GM21786 (cell line): ENCODE measurements around the gene ST6GAL2.

Source experiments
- ATAC-seq: cut with Tn5 transposase; IDR thresholded peaks from one replicate; pipeline ENCODE4 v1.9.1; 2021; ENCODE audit not compliant: unreplicated experiment

Gene ST6GAL2

GRCh38 chr2:106866641-106867040, 19.3 kb downstream of the ST6GAL2 start:
- no peak for ATAC-seq

GRCh38 chr2:106864051-106864450, 21.9 kb downstream of the ST6GAL2 start:
- ATAC-seq, result no peak

- no peak for ATAC-seq
Observed at GRCh38 chr2:106863387-106863786, 22.6 kb downstream of the ST6GAL2 start.

- no peak for ATAC-seq
Observed at GRCh38 chr2:106859498-106859897, 26.5 kb downstream of the ST6GAL2 start.

DNA sequence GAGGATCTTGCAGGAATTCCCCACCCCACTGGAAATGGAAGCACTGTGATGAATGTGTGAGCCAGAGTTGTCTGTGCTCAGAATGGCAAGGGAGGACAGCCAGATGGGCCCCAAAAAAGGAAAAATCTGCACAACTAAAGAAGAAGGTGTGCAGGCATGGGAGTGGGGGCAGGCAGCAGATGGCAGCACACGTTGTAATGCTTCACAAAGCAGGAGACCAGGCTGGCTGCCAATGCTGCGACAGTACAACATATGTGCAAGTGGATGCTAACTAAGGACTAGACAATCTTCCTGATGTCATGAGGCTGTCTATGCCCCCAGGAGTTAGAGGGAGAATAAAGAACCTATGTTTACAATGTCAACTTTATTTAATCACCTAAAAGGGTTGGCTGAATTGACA, 27.2 kb downstream of the ST6GAL2 start:
- ATAC-seq, result no peak

DNA sequence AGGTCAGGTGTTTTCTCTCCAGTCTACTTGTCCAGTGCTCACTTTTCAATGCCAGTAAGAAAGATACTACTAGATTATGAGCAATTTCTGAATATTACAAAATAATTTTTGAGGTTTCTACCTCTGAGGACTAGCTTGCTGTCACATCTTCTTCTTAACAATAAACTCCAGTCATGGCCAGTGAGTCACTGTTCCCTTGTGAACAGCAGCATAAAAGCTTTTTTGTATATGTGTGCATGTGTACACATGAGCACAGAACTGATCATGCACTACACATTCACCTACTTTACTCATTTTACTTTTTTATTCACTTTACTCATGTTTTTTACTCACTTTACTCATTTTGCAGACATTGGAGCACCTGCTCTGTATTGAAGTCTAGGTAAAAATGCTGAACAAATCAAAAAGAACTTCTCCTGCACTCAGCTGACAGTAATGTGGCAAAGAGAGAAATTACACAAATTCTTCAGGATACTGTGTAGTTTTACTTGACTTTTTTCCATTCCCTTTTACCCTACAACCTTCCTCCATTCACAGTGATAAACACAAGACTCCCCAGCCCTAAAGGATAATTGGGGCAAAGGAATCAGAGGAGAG, 28.0 kb downstream of the ST6GAL2 start:
- ATAC-seq, result no peak

GRCh38 chr2:106853631-106854030, 32.3 kb downstream of the ST6GAL2 start:
- ATAC-seq, result no peak

- no peak for ATAC-seq
Observed at GRCh38 chr2:106851881-106852501, 34.0 kb downstream of the ST6GAL2 start.

DNA sequence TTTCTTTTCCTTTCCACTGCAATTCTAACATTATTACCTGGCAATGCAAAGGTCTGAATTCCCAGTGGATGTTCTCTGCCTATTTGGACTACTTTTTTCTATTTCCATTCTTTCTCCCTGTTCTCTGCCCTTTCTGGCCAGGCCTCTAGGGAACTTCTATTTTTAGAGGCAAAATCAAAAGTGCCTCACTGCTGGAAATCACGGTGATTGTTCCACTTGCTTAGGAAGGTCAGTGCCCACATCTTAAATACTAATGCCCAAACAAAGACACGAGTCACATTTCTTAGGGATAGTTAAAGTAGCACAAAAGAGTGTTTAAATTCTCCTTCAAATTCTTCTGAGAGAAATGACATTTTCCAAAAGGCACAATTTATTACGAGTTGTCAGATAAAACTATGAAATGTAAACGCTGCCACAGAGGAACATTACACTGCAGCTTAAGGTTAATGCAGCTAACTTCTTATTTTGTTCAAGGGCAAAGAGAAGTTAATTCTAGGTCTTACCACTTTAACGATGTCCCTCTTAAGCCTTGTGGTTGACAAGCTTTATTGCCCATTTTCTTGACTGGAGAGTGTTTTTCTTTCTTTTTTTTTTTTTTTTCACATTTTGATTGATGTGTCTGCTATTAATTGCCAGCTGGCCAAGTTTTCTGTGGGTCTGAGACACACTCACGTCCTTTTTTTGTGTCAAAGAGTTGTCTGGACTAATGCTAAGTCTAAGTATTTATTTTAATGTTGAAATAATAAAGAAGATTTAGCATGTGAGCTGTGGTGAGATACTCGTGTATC, 34.7 kb downstream of the ST6GAL2 start:
- no peak for ATAC-seq

- ATAC-seq, result no peak
Observed at GRCh38 chr2:106849253-106849652, 36.7 kb downstream of the ST6GAL2 start.

GRCh38 chr2:106847366-106847765, 38.6 kb downstream of the ST6GAL2 start:
- ATAC-seq, result no peak

GRCh38 chr2:106845716-106846115, 40.3 kb downstream of the ST6GAL2 start:
- no peak for ATAC-seq

- ATAC-seq, result no peak
Observed at GRCh38 chr2:106843910-106844250, 42.1 kb downstream of the ST6GAL2 start.

- no peak for ATAC-seq
Observed at GRCh38 chr2:106843001-106843909, 42.7 kb downstream of the ST6GAL2 start.

GRCh38 chr2:106841886-106842645, 43.9 kb downstream of the ST6GAL2 start:
- no peak for ATAC-seq

- ATAC-seq, result no peak
Observed at GRCh38 chr2:106840818-106841217, 45.1 kb downstream of the ST6GAL2 start.

- ATAC-seq, result no peak
Observed at GRCh38 chr2:106839849-106840595, 45.9 kb downstream of the ST6GAL2 start.

DNA sequence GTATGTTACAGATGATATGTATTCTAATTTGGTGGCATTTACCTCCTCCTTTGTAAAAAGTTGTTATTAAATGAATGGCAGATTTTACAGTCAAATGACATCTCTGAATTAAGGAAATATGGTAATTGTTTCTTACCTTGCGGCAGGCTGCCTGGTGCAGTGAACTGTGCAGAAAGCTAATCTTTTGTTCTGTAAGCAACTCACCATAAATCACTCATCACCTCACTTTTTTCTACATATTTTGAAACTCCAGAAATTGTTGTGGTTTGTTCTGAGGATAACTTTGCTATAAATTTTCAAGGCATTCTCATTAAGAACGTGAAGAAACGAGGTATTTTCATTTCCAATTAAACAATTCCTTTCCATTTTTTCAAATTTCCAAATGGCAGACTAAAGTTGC, 52.7 kb downstream of the ST6GAL2 start:
- ATAC-seq, result no peak

GRCh38 chr2:106831816-106832569, 54.0 kb downstream of the ST6GAL2 start:
- ATAC-seq, result no peak
